ENCODE data around the gene CES1.
"Not testable (repeated sequence)": the region's sequence is repeated elsewhere in the genome, so short reads cannot be mapped to it uniquely, and the experiment has no call there.

The CES1 gene

DNA sequence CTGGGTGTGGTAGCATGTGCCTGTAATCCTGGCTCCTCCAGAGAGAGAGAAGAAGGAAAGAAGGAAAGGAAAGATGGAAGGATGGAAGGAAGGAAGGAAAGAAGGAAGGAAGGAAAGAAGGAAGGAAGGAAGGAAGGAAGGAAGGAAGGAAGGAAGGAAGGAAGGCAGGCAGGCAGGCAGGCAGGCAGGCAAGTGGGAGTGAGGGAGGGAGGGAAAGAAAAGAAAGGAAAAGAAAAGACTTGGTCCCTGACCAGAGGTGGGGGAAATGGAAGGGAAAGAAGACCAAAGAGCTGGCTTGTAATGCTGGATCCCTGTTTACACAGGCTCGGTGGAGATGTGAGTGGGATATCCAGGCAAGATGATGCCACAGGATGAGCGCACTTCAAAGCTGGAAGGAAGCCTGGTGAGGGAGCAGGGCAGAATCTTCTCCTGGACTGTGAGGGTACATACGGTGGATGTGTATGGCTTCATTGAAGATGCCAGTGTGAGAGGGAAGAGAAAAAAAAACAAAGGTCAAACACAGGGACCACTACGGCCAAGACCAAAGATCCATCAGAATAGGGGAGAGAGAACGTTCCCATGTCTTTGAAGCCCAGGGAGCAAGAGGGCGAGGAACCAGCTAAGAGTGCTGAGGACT lies 2.1 kb downstream of the CES1 start:
- TF ChIP-seq, protein P1, sequence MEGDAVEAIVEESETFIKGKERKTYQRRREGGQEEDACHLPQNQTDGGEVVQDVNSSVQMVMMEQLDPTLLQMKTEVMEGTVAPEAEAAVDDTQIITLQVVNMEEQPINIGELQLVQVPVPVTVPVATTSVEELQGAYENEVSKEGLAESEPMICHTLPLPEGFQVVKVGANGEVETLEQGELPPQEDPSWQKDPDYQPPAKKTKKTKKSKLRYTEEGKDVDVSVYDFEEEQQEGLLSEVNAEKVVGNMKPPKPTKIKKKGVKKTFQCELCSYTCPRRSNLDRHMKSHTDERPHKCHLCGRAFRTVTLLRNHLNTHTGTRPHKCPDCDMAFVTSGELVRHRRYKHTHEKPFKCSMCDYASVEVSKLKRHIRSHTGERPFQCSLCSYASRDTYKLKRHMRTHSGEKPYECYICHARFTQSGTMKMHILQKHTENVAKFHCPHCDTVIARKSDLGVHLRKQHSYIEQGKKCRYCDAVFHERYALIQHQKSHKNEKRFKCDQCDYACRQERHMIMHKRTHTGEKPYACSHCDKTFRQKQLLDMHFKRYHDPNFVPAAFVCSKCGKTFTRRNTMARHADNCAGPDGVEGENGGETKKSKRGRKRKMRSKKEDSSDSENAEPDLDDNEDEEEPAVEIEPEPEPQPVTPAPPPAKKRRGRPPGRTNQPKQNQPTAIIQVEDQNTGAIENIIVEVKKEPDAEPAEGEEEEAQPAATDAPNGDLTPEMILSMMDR (IDR thresholded peaks at IDR 0.05; ENCODE audit: low read depth, low read length), result no peak
- H3K4me3 ChIP-seq (ENCODE audit: low read depth, low read length), result no peak overlapping the region

DNA sequence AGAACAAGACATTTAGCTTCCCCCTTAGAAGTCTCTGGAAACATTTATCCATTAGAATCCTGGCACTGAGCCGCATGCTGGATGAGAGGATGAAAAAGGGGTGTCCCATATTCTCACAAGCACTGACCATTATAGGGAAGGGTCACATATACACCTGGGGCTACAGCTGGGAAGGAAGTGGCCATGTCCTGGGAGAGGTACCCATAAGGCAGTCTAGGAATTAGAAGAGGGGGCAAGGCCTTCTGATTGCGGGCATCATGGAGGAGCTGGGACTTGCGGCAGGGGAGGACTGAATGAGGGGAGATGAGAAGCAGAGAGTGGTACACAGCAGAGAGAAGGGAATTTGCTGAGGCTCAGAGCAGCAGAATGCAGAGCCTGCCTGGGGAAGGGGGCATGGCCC lies 3.7 kb downstream of the CES1 start:
- not testable (repeated sequence) for H3K4me3 ChIP-seq (ENCODE audit: low read depth, low read length)

DNA sequence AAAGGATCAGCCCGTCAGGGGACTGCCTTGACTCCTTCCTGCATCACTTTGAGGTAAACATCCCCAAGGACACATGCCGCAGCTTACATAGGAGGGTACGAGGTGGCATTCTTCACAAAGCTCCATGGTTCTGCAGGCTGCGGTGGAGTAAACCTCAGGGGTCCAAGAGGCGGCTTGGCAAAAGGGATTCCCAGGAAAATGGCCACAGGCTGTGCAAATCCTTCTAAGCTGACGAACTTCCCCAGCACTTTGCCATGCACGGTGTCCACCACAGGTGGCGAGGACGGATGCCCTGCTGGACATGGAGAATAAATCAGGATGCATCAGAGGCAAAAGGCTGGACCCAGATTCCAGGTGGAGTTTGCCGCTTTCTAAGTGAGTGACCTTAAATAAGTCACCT lies 4.2 kb downstream of the CES1 start:
- H3K4me3 ChIP-seq (ENCODE audit: low read depth, low read length), result no peak overlapping the region
- TF ChIP-seq, protein P1 (IDR thresholded peaks at IDR 0.05; ENCODE audit: low read depth, low read length), result no peak

DNA sequence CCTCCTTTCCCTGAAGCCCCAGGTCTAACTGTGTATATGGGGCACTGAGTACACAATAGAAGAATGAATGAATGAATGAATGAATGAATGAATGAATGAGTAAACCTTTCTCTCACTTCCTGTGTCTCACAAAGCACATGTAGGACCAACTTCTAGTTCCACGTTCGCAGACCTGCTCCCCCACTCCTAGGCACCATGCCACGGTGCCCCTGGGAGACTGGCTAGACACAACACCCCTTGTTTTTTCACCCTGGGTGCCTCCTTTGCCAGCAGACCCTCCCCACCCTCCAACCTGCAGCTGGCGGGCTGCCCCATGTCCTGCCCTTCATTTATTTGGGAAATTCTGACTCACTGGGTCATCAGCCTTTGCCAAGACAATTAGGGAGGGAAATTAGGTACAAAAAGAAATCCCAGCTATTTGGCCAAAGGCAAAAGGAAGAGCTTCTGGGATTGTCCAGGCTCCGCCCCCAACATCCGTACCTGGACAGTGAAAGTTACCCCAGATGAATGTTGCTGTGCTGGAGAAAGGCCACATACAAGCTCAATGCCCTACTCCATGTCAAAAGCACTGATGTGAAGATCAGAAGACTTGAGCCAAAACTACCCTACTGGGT lies 7.7 kb downstream of the CES1 start:
- TF ChIP-seq, protein P1 (IDR thresholded peaks at IDR 0.05; ENCODE audit: low read depth, low read length), result no peak
- H3K4me3 ChIP-seq (ENCODE audit: low read depth, low read length), result no peak overlapping the region

DNA sequence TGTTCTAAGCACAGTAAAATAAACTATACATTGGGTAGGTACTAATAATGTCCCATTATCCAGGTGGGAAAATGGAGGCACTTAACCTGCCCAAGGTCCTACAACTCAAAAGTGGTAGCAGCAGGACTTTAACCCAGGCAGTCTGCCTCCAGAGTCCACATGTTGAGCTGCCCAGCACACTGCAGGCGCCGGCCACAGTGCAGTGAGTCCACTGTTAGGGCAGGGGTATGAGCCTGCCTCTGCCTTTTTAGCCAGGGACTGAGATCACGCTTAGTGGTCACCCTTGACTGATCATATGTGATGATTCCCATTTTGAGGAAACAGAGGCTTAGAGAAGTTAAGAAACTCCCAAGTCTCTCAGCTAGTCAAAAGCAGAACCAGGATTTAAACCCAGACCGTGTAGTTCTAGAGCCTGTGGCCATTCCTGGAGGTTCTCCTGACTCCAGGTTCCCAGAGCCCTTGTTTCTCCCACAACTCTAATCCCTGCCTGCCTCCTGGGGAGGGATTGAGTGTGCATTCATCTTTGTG lies 8.4 kb downstream of the CES1 start:
- no peak overlapping the region for H3K4me3 ChIP-seq (ENCODE audit: low read depth, low read length)
- TF ChIP-seq, protein P1 (IDR thresholded peaks at IDR 0.05; ENCODE audit: low read depth, low read length), result no peak

DNA sequence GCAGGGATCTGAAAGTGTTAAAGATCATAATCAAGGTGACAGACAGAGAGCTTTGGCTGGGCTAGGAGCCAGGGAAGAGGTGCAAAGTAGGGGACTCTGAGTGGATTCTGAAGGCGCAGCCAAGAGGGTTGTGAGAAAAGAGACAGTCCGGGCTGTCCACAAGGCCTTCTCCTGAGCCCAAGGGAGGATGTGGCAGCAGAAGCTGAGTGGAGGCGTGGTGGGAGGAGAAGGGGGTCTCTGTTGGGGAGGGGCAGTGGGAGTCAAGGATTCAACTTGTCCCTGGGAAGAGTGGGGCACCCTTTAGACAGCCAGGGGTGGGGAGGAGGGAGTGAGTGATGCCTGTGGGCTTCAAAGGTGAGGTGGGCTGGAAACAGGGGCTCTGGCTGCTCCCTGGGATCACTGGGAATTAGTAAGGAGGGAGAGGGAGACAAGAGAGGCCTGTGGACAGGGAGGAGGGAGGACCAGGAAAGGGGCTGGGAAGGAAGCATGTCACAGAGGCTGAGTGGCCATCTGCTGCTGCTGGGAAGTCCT lies 10.6 kb downstream of the CES1 start:
- TF ChIP-seq, protein P1 (IDR thresholded peaks at IDR 0.05; ENCODE audit: low read depth, low read length), result no peak
- no peak overlapping the region for H3K4me3 ChIP-seq (ENCODE audit: low read depth, low read length)

DNA sequence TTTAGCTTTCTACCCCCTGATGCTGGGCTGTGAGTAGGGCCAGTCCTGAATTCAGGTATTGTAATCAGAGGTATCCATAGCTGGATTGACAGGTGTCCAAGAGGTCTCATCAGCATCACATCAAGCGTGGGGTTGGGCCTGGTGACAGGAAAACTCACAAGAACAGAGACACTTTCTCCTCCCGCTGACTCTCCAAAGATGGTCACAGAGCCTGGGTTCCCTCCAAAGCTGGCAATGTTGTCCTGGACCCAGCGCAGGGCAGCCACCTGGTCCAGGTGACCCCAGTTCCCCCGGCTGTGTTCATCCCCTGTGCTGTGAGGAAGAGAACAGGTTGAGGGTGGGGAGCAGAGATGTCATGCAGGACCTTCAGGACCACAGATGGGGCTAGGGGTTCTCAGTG lies 11.7 kb downstream of the CES1 start:
- H3K4me3 ChIP-seq (ENCODE audit: low read depth, low read length), result no peak overlapping the region
- TF ChIP-seq, protein P1 (IDR thresholded peaks at IDR 0.05; ENCODE audit: low read depth, low read length), result no peak

Data from WI38 (cell line).